Rectal smooth muscle tissue (tissue), 1 donor: Measurements from ENCODE around the gene ANO10.
"Not testable (repeated sequence)": the region's sequence is repeated elsewhere in the genome, so short reads cannot be mapped to it uniquely, and the experiment has no call there.

Experiments used
- H3K27ac ChIP-seq: one replicate; pipeline ENCODE4 v1.7.0; 2013; ENCODE audit warnings: low read depth, low read length, inconsistent platforms
- H3K27me3 ChIP-seq: one replicate; pipeline ENCODE4 v1.7.0; 2013; ENCODE audit warnings: low read length; ENCODE audit not compliant: control insufficient read depth, insufficient read depth
- H3K36me3 ChIP-seq: one replicate; pipeline ENCODE4 v1.7.0; 2013; ENCODE audit warnings: low read length; ENCODE audit not compliant: control insufficient read depth, insufficient read depth
- H3K4me1 ChIP-seq: one replicate; pipeline ENCODE4 v1.7.0; 2013; ENCODE audit warnings: low read length; ENCODE audit not compliant: control insufficient read depth, insufficient read depth
- H3K4me3 ChIP-seq: one replicate; pipeline ENCODE4 v1.7.0; 2013; ENCODE audit warnings: low read length
- H3K9ac ChIP-seq: one replicate; pipeline ENCODE4 v1.7.0; 2013; ENCODE audit warnings: low read length

ANO10 gene

DNA sequence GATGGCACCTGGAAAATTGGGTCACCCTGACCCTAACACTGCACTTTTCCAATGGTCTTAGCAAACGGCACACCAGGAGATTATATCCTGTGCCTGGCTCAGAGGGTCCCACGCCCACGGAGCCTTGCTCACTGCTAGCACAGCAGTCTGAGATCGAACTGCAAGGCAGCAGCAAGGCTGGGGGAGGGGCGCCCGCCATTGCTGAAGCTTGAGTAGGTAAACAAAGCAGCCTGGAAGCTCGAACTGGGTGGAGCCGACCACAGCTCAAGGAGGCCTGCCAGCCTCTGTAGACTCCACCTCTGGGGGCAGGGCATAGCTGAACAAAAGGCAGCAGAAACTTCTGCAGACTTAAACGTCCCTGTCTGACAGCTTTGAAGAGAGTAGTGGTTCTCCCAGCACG is 29.9 kb downstream of the ANO10 start:
- H3K4me1 ChIP-seq, H3K9ac ChIP-seq, H3K27me3 ChIP-seq, H3K27ac ChIP-seq, H3K36me3 ChIP-seq, H3K4me3 ChIP-seq: not testable (repeated sequence)

- no peak overlapping the region for H3K27ac ChIP-seq
- H3K27me3 ChIP-seq: no peaks in the 10 kb centered on the region
- H3K4me1 ChIP-seq: peaks cover 6% of the 10 kb centered on the region
- H3K4me3 ChIP-seq: no peak overlapping the region
- H3K36me3 ChIP-seq: peaks cover 6% of the 10 kb centered on the region
- H3K9ac ChIP-seq: no peak overlapping the region
Measured at GRCh38 chr3:43587303-43587702, 34.5 kb downstream of the ANO10 start.

- H3K27me3 ChIP-seq: no peaks in the 10 kb centered on the region
- no peaks in the 10 kb centered on the region for H3K36me3 ChIP-seq
- H3K4me3 ChIP-seq: no peak overlapping the region
- H3K9ac ChIP-seq: no peak overlapping the region
- no peak overlapping the region for H3K27ac ChIP-seq
- peaks cover 6% of the 10 kb centered on the region for H3K4me1 ChIP-seq
Measured at GRCh38 chr3:43584043-43584826, 37.6 kb downstream of the ANO10 start.

GRCh38 chr3:43583481-43583880 is 38.3 kb downstream of the ANO10 start:
- H3K27ac ChIP-seq: peak overlapping the region; percentile 38
- H3K4me3 ChIP-seq: no peak overlapping the region
- H3K4me1 ChIP-seq: peaks cover 6% of the 10 kb centered on the region
- H3K27me3 ChIP-seq: no peaks in the 10 kb centered on the region
- no peak overlapping the region for H3K9ac ChIP-seq
- no peaks in the 10 kb centered on the region for H3K36me3 ChIP-seq

DNA sequence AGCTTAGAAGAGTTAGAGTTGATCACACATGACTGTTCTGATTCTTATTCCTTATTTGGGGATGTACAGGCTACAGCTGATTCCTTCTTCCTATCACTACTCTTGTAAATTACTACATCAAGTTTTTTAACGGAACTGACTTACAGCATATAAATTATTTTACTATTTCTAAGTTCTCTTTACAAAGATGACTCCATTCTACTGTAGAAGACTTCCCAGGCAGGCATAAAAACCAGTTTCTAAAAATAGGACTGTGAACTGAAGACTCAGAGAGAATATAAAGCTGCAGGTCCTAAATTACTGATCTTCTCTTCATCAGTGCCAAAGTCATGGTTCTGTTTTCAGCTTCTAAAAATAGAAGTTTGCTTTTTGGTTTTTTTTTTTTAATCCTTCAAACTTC is 38.9 kb downstream of the ANO10 start:
- peak overlapping the region; percentile 38 for H3K27ac ChIP-seq
- no peak overlapping the region for H3K9ac ChIP-seq

GRCh38 chr3:43581343-43581742 is 40.5 kb downstream of the ANO10 start:
- Histone ChIP-seq H3K9ac (no peak overlapping the region), H3K36me3 (no peaks in the 10 kb centered on the region), H3K4me1 (peaks cover 6% of the 10 kb centered on the region), H3K27ac (no peak overlapping the region), H3K4me3 (no peak overlapping the region), H3K27me3 (no peaks in the 10 kb centered on the region)

More for the DNA sequence above, 38.9 kb downstream of the ANO10 start:
- Histone ChIP-seq H3K36me3 (no peaks in the 10 kb centered on the region), H3K27me3 (no peaks in the 10 kb centered on the region), H3K4me1 (peaks cover 6% of the 10 kb centered on the region), H3K4me3 (no peak overlapping the region)

DNA sequence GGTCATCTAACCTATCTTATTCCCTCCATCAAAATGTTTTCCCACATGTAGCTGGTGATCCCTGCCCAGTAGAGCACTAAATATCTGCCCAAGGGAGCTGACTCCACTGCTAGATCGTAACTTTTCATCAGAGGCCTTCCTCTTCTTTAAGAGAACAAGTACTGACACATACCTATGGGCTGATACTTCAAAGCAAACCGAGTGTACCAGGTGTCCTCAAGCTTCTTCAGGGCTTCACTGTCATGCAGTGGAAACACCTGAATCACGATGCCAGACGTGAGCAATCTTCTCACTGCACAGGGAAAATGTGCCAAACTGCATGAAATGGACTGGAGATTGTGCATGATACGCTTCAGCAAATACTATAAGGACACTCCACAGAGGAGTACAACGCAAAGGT is 41.6 kb downstream of the ANO10 start:
- no peak overlapping the region for H3K9ac ChIP-seq
- no peak overlapping the region for H3K4me3 ChIP-seq
- no peaks in the 10 kb centered on the region for H3K36me3 ChIP-seq
- H3K4me1 ChIP-seq: peaks cover 6% of the 10 kb centered on the region
- no peak overlapping the region for H3K27ac ChIP-seq
- H3K27me3 ChIP-seq: no peaks in the 10 kb centered on the region

- Histone ChIP-seq H3K4me3 (no peak overlapping the region), H3K27ac (no peak overlapping the region), H3K4me1 (no peaks in the 10 kb centered on the region), H3K36me3 (no peaks in the 10 kb centered on the region), H3K9ac (no peak overlapping the region), H3K27me3 (no peaks in the 10 kb centered on the region)
Measured at GRCh38 chr3:43573576-43573975, 48.2 kb downstream of the ANO10 start.

DNA sequence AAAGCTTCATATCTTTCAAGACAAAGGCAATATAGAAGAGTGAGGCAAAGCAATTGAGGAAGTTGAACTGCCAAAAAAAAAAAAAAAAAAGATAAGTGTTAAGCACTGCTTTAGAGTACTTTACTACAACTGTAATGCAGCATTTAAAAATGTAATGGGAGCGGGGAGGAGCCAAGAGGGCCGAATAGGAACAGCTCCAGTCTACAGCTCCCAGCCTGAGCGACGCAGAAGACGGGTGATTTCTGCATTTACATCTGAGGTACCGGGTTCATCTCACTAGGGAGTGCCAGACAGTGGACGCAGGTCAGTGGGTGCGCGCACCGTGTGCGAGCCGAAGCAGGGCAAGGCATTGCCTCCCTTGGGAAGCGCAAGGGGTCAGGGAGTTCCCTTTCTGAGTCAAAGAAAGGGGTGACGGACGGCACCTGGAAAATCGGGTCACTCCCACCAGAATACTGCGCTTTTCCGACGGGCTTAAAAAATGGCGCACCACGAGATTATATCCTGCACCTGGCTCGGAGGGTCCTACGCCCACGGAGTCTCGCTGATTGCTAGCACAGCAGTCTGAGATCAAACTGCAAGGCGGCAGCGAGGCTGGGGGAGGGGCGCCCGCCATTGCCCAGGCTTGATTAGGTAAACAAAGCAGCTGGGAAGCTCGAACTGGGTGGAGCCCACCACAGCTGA is 56.0 kb downstream of the ANO10 start:
- H3K27ac ChIP-seq, H3K9ac ChIP-seq, H3K4me1 ChIP-seq, H3K27me3 ChIP-seq, H3K36me3 ChIP-seq, H3K4me3 ChIP-seq: not testable (repeated sequence)

DNA sequence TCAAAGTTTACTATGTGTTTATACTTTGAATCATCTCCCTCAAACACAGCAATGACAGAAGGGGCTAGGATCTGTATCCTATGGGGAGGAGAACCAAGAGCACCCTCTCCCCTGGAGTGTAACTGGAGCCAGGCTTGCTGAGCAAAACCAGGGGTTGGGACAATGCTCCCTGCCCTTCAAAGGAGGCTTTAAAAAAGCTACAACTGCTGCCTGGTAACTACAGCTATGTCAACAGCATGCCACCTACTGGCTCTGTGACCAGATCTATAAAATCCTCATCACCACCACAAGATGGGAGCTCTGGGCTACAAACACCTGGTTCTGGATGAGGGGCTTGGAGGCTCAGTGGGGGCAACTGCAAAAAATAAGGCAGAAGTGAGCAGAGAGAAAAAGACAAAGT is 61.9 kb downstream of the ANO10 start:
- H3K27ac ChIP-seq: no peak overlapping the region
- H3K4me1 ChIP-seq: no peaks in the 10 kb centered on the region
- no peak overlapping the region for H3K9ac ChIP-seq
- no peaks in the 10 kb centered on the region for H3K36me3 ChIP-seq
- H3K27me3 ChIP-seq: no peaks in the 10 kb centered on the region
- H3K4me3 ChIP-seq: no peak overlapping the region

- Histone ChIP-seq H3K4me3 (no peak overlapping the region), H3K36me3 (no peaks in the 10 kb centered on the region), H3K9ac (no peak overlapping the region), H3K27ac (no peak overlapping the region), H3K4me1 (no peaks in the 10 kb centered on the region), H3K27me3 (no peaks in the 10 kb centered on the region)
Measured at GRCh38 chr3:43558171-43558570, 63.6 kb downstream of the ANO10 start.

DNA sequence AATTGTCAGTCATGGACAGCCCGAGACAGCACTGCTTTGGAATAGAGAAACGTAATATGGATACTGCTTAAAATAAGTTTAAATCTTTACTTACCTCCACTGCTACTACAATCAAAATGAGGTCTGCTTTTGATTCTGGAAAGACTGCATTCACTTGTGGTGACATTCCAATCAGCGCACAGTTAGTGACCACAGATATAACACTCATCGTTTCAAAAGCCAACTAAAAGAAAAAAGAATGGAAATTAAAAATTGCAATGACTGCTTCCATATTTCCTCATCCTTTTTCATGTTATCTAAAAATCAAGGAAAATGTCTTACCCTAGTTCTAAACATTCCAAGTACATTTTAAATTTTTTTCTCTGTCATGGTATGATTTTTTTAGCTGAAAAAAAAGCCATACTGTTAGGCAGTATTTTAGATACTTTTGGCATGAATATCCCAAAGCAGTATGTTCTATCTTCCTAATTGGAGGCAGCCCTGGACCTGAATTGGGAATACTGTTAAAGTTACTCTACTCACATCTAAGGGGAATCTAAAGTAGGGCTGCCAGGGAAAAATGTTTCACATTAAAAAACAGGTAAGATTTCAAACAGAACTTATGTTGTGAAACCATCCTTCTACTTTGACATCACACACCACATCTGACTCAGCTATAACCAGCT is 72.1 kb downstream of the ANO10 start:
- H3K27ac ChIP-seq: no peak overlapping the region
- H3K9ac ChIP-seq: no peak overlapping the region

More for the DNA sequence above, 72.1 kb downstream of the ANO10 start:
- H3K4me3 ChIP-seq: no peak overlapping the region
- no peaks in the 10 kb centered on the region for H3K27me3 ChIP-seq
- peaks cover 8% of the 10 kb centered on the region for H3K36me3 ChIP-seq
- H3K4me1 ChIP-seq: no peaks in the 10 kb centered on the region
